Measurements from ENCODE around the gene SPOCK1. TPM values are rescaled to one million over a fixed set of nuclear protein-coding genes. Genes with fewer than 3 reads are reported as not detected.

Gene SPOCK1
- total RNA-seq, 1 experiment from 2014 or later: 4.0 TPM

DNA sequence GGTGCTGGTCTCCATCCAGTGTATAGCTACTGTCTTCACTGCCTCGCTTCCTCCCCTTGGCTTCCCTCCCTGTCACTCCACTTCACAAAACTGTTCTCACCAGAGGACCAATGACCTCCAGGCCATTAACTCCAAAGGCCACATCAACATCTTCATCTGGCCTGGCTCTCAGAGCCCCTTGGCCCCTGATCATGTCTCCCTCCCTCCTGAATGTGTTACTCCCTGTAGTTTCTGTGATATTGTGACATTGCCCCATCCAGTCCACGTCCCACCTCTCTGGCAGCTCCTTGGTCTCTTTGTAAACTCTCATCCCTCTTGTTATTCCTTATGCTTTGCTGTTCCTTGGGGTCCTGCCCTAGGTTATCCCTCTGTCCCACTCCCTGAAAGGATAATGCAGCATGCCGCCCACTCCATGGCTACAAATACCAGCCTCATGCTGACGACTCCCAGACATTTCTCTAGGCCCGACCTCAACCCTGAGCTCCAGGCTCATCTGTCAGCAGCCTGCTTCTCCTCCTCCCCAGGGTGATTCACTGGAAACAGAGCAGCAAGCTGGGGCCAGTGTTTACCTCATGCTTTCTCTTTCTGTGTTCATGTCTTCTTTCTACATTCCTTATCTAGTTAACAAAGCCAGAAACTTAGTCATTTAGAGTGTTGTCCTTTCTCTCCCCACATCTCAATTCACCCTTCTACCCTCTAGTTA lies 312.2 kb downstream of the SPOCK1 start:
- no peaks in the 10 kb centered on the region for H3K9me3 ChIP-seq (ENCODE audit: low read depth, low read length, poor library complexity, severe bottlenecking)
- intact Hi-C loops (cut with micrococcal nuclease; ENCODE audit: unreplicated experiment): no loop called here
- ChIA-PET POLR2A (ENCODE audit: low non-redundant PET) (no interaction called here), CTCF (no interaction called here)
- H3K27ac ChIP-seq (ENCODE audit: low read depth, low read length, poor library complexity, severe bottlenecking): no peak overlapping the region
- H3K4me1 ChIP-seq (ENCODE audit: insufficient read depth, low read length, poor library complexity, severe bottlenecking): no peaks in the 10 kb centered on the region
- H3K4me3 ChIP-seq (ENCODE audit: low read depth, low read length, poor library complexity, severe bottlenecking): no peak overlapping the region
- no TSS peak for BruUV-seq (replicated peaks)
- no peak for TF ChIP-seq EZH2 (IDR thresholded peaks at IDR 0.05; ENCODE audit: borderline replicate concordance, low read depth, low read length, poor library complexity, severe bottlenecking)
- TF ChIP-seq, protein P1, sequence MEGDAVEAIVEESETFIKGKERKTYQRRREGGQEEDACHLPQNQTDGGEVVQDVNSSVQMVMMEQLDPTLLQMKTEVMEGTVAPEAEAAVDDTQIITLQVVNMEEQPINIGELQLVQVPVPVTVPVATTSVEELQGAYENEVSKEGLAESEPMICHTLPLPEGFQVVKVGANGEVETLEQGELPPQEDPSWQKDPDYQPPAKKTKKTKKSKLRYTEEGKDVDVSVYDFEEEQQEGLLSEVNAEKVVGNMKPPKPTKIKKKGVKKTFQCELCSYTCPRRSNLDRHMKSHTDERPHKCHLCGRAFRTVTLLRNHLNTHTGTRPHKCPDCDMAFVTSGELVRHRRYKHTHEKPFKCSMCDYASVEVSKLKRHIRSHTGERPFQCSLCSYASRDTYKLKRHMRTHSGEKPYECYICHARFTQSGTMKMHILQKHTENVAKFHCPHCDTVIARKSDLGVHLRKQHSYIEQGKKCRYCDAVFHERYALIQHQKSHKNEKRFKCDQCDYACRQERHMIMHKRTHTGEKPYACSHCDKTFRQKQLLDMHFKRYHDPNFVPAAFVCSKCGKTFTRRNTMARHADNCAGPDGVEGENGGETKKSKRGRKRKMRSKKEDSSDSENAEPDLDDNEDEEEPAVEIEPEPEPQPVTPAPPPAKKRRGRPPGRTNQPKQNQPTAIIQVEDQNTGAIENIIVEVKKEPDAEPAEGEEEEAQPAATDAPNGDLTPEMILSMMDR (conservative IDR thresholded peaks at IDR 0.05; ENCODE audit: low read depth, low read length): no peak
- no peak for DNase-seq (ENCODE audit: low spot score)
- no peaks in the 10 kb centered on the region for H3K36me3 ChIP-seq (ENCODE audit: insufficient read depth, low read length, poor library complexity, severe bottlenecking)
- peaks cover 24% of the 10 kb centered on the region for H3K27me3 ChIP-seq (replicated peaks; ENCODE audit: insufficient read depth, low read depth, low read length, poor library complexity)

DNA sequence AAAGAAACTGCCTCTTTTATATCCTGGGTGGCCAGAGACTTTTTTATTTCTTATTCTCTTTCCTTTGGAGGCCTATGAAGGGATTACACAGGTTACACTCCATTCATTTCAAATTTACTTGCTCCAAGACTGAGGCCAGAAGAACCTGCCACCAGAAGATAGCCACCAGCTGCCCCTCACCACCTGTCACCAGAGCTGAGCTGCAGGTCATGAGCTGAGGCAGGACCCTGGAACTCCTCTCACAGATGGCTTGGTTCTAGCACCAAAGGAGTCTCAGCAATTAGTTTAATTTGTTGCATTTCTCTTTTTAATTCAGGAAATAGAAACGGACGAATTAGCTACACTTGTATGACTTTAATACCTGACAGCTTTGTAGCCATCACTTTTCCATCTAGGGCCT lies 313.9 kb downstream of the SPOCK1 start:
- intact Hi-C loops (cut with micrococcal nuclease; ENCODE audit: unreplicated experiment): no loop called here
- Histone ChIP-seq H3K27ac (ENCODE audit: low read depth, low read length, poor library complexity, severe bottlenecking) (no peak overlapping the region), H3K9me3 (ENCODE audit: low read depth, low read length, poor library complexity, severe bottlenecking) (no peaks in the 10 kb centered on the region), H3K36me3 (ENCODE audit: insufficient read depth, low read length, poor library complexity, severe bottlenecking) (no peaks in the 10 kb centered on the region), H3K4me3 (ENCODE audit: low read depth, low read length, poor library complexity, severe bottlenecking) (no peak overlapping the region), H3K27me3 (replicated peaks; ENCODE audit: insufficient read depth, low read depth, low read length, poor library complexity) (peaks cover 24% of the 10 kb centered on the region), H3K4me1 (ENCODE audit: insufficient read depth, low read length, poor library complexity, severe bottlenecking) (no peaks in the 10 kb centered on the region)
- ChIA-PET POLR2A (ENCODE audit: low non-redundant PET) (no interaction called here), CTCF (no interaction called here)
- no peak for TF ChIP-seq EZH2 (IDR thresholded peaks at IDR 0.05; ENCODE audit: borderline replicate concordance, low read depth, low read length, poor library complexity, severe bottlenecking)
- TF ChIP-seq, protein P1 (conservative IDR thresholded peaks at IDR 0.05; ENCODE audit: low read depth, low read length): no peak
- no peak for DNase-seq (ENCODE audit: low spot score)
- no TSS peak for BruUV-seq (replicated peaks)

DNA sequence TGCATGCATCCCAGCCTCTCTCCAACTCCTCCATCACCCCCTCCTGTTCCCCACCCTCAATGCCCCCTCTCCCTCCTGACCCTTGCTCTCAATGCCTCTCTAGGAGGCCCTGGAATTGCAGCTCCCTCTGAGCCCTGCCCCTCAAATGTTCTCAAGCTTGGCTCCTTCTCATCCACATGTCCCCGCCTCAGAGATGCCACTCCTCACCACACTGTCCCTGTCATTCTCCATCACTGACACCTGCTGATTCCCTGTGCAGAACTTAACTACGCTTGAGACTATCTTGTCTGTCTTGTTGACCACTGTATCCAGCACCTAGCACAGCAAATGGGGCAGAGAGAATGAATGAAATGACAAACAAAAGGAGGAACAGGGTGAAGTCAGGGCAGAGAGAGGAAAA lies 314.4 kb downstream of the SPOCK1 start:
- H3K27me3 ChIP-seq (replicated peaks; ENCODE audit: insufficient read depth, low read depth, low read length, poor library complexity): peaks cover 24% of the 10 kb centered on the region
- ChIA-PET POLR2A (ENCODE audit: low non-redundant PET) (no interaction called here), CTCF (no interaction called here)
- no TSS peak for BruUV-seq (replicated peaks)
- H3K36me3 ChIP-seq (ENCODE audit: insufficient read depth, low read length, poor library complexity, severe bottlenecking): no peaks in the 10 kb centered on the region
- no peak for TF ChIP-seq EZH2 (IDR thresholded peaks at IDR 0.05; ENCODE audit: borderline replicate concordance, low read depth, low read length, poor library complexity, severe bottlenecking)
- TF ChIP-seq, protein P1 (conservative IDR thresholded peaks at IDR 0.05; ENCODE audit: low read depth, low read length): no peak
- no peak overlapping the region for H3K27ac ChIP-seq (ENCODE audit: low read depth, low read length, poor library complexity, severe bottlenecking)
- no peak overlapping the region for H3K4me3 ChIP-seq (ENCODE audit: low read depth, low read length, poor library complexity, severe bottlenecking)
- DNase-seq (ENCODE audit: low spot score): no peak
- no peaks in the 10 kb centered on the region for H3K4me1 ChIP-seq (ENCODE audit: insufficient read depth, low read length, poor library complexity, severe bottlenecking)
- intact Hi-C loops (cut with micrococcal nuclease; ENCODE audit: unreplicated experiment): no loop called here
- no peaks in the 10 kb centered on the region for H3K9me3 ChIP-seq (ENCODE audit: low read depth, low read length, poor library complexity, severe bottlenecking)

All from A673 (cell line).